GM12878 (cell line): Measurements from ENCODE around the gene TP73. TPM values are rescaled to one million over a fixed set of nuclear protein-coding genes. Genes with fewer than 3 reads are reported as not detected.

Source experiments
- ATAC-seq: fragments of 200-7000 bp; cut with Tn5 transposase; 3 replicates; pipeline ENCODE4 v1.9.1; 2020; ENCODE audit warnings: mild to moderate bottlenecking, moderate library complexity
- BruUV-seq: library from RNA; stranded (reverse); fragments of 400-500 nt; replicated peaks from 2 replicates; lab custom pipeline; 2021; lab: Mats Ljungman, UMichigan
- CTCF ChIA-PET: fragments of 300-600 bp; sonication (Branson Sonifier 250); formaldehyde crosslinking; extraction: SDS; loops from one replicate; lab custom pipeline; 2021; ENCODE audit warnings: inconsistent platforms; lab: Yijun Ruan, JAX
- POLR2A ChIA-PET: fragments of 350-600 bp; formaldehyde crosslinking; extraction: SDS; loops from one replicate; lab custom pipeline; 2021; ENCODE audit warnings: inconsistent platforms; lab: Charles Lee
- RAD21 ChIA-PET: fragments of 300-600 bp; sonication (Branson Sonifier 250); formaldehyde crosslinking; loops from one replicate; lab custom pipeline; 2023; ENCODE audit warnings: antibody characterized with exemption; ENCODE audit not compliant: unreplicated experiment; lab: Charles Lee
- SMC1A ChIA-PET: fragments of 300-600 bp; sonication (Branson Sonifier 250); formaldehyde crosslinking; loops from one replicate; lab custom pipeline; 2023; ENCODE audit not compliant: unreplicated experiment, uncharacterized antibody; lab: Charles Lee
- DNase-seq: peaks from one replicate; pipeline ENCODE4 v3.0.0-alpha.2; 2011; ENCODE audit warnings: low read depth, low spot score
- FAIRE-seq: peaks from 3 replicates; lab custom pipeline; 2011; peaks lifted over from hg19 to GRCh38; lab: Jason Lieb, UNC
- H2AFZ ChIP-seq: 2 replicates; pipeline ENCODE4 v1.6.0; 2011; ENCODE audit warnings: low read depth, low read length, control low read depth; ENCODE audit not compliant: control insufficient read depth
- H3K27ac ChIP-seq: 2 replicates; pipeline ENCODE4 v1.5.1; 2011; ENCODE audit warnings: control low read depth; ENCODE audit not compliant: control insufficient read depth, insufficient read depth
- H3K27me3 ChIP-seq, 2 experiments: replicated peaks in 1 of 2; 2 replicates each; pipeline versions ENCODE4 v1.6.0 to v1.6.1; 2011; ENCODE audit warnings: low read length in 1 of 2; ENCODE audit not compliant: control insufficient read depth in 2 of 2, insufficient read depth in 2 of 2
- H3K36me3 ChIP-seq, 2 experiments: 2 replicates each; pipeline ENCODE4 v1.5.1; 2011; ENCODE audit warnings: low read length in 1 of 2; ENCODE audit not compliant: control insufficient read depth in 2 of 2, insufficient read depth in 2 of 2
- H3K4me1 ChIP-seq: 2 replicates; pipeline ENCODE4 v1.6.1; 2011; ENCODE audit warnings: mild to moderate bottlenecking, low read length, moderate library complexity, mixed read lengths; ENCODE audit not compliant: control insufficient read depth, insufficient read depth
- H3K4me2 ChIP-seq: 2 replicates; pipeline ENCODE4 v1.6.0; 2011; ENCODE audit warnings: control low read depth; ENCODE audit not compliant: control insufficient read depth, insufficient read depth
- H3K4me3 ChIP-seq: fragments of 200-600 bp; sonication (generic); 2 replicates; pipeline ENCODE4 v1.5.1; 2016
- H3K79me2 ChIP-seq: 2 replicates; pipeline ENCODE4 v1.6.0; 2011; ENCODE audit warnings: low read length; ENCODE audit not compliant: control insufficient read depth, insufficient read depth
- H3K9ac ChIP-seq: 2 replicates; pipeline ENCODE4 v1.8.0; 2011; ENCODE audit warnings: low read length, control low read depth, mixed read lengths; ENCODE audit not compliant: control insufficient read depth, insufficient read depth
- H3K9me3 ChIP-seq: replicated peaks from 3 replicates; pipeline ENCODE4 v1.5.1; 2011; ENCODE audit warnings: mild to moderate bottlenecking, low read length; ENCODE audit not compliant: control insufficient read depth, insufficient read depth
- H4K20me1 ChIP-seq: 2 replicates; pipeline ENCODE4 v1.6.0; 2011; ENCODE audit not compliant: control insufficient read depth, insufficient read depth
- NR2F1 ChIP-seq: fragments of 450-650 bp; conservative IDR thresholded peaks from 2 replicates; pipeline ENCODE4 v1.6.1; 2017; ENCODE audit warnings: mild to moderate bottlenecking
- REST ChIP-seq: IDR thresholded peaks from 2 replicates; pipeline ENCODE4 v1.6.1; 2012; ENCODE audit warnings: mild to moderate bottlenecking, low read depth, low read length
- TAF1 ChIP-seq: IDR thresholded peaks from 2 replicates; pipeline ENCODE4 v1.6.1; 2011; ENCODE audit warnings: mild to moderate bottlenecking, low read depth, low read length, borderline replicate concordance
- ZNF592 ChIP-seq: fragments of 450-650 bp; IDR thresholded peaks from 2 replicates; pipeline ENCODE4 v1.6.1; 2017; ENCODE audit warnings: mild to moderate bottlenecking, moderate library complexity
- WGBS: methylation state at CpG from one replicate; pipeline ENCODE4 v1.1.6; 2016; ENCODE audit warnings: low lambda C conversion rate; ENCODE audit not compliant: insufficient replicate concordance, insufficient coverage; ENCODE audit errors: missing lambda C conversion rate; 5-methylcytosine and 5-hydroxymethylcytosine counted together
- in situ Hi-C: fragments of 300-500 bp; cut with MboI; formaldehyde crosslinking; loops from 9 replicates; pipeline ENCODE4 v1.14.3; 2018; ENCODE audit warnings: mixed read lengths
- intact Hi-C: fragments of 100-400 bp; cut with micrococcal nuclease; formaldehyde crosslinking; loops from one replicate; pipeline ENCODE4 v1.14.2; 2022; ENCODE audit not compliant: unreplicated experiment
- polyA plus RNA-seq, 11 experiments: library from polyadenylated mRNA; depleted of rRNA in 4 of 11; unstranded in 6 of 11; stranded (reverse) in 5 of 11; fragments of >200 nt; fragmentation: Nextera tagmentation in 4 of 11; fragmentation: Illumina TruSeq in 1 of 11; extraction: Ambion mirVana in 4 of 11; extraction: Trizol in 1 of 11; gene quantifications; 1 replicate in 1 of 11; 2 replicates in 10 of 11; pipeline versions ENCODE4 v1.2.1 to v1.2.3, GENCODE V29; 2011 to 2016; ENCODE audit warnings: inconsistent platforms in 2 of 11, missing spikeins in 2 of 11, low read depth in 1 of 11
- total RNA-seq, 4 experiments: library from RNA; depleted of rRNA in 3 of 4; stranded (reverse); fragments of >200 nt in 3 of 4; fragmentation: Illumina TruSeq in 1 of 4; extraction: Trizol in 1 of 4; gene quantifications; 2 replicates each; pipeline versions ENCODE4 v1.2.1 to v1.2.3, GENCODE V29; 2013 to 2021

TP73 gene
- total and polyA plus RNA-seq, 10 of the 15 experiments (the other 5 are each of a cell fraction or from before 2014, with no cell fraction given): 0.08 to 54.2 (median 14.9) TPM

- Histone ChIP-seq H3K4me1 (peaks cover 15% of the 10 kb centered on the region), H3K4me3 (peak within 1 kb of the TSS; percentile 72), H3K27ac (no peak within 1 kb of the TSS), H3K9me3 (no peaks in the 10 kb centered on the region), H4K20me1 (no peaks in the 10 kb centered on the region), H3K9ac (peak within 1 kb of the TSS; percentile 4; the same call in 1 of the 2 replicates), H3K79me2 (no peaks in the 10 kb centered on the region), H2AFZ (peak within 1 kb of the TSS; percentile 65), H3K4me2 (peak within 1 kb of the TSS; percentile 94), H3K27me3 (no peaks in the 10 kb centered on the region; a peak in 1 of 4 replicates), H3K36me3 (no peaks in the 10 kb centered on the region)
- POLR2A ChIA-PET: no interaction called here
- TF ChIP-seq NR2F1 (no peak), ZNF592 (no peak), TAF1 (no peak), REST (no peak)
- no peak for FAIRE-seq
- CTCF ChIA-PET: interaction anchor here (0.6 to 0.7 kb wide), 3 partner anchors 14 to 150 kb away, joined by 3 read pairs; no protein-coding TSS in a partner anchor
- RAD21 ChIA-PET: interaction anchor here (0.8 kb wide), 1 partner anchor 29 kb away, joined by 3 read pairs; no protein-coding TSS in a partner anchor
- in situ Hi-C loops (no loop called here), intact Hi-C loops (no loop called here)
- 23% methylated on average over 36 of the region's 55 CpGs for WGBS
- SMC1A ChIA-PET: no interaction called here
- peak; percentile 17; the same call in 2 of the 3 replicates for ATAC-seq
- DNase-seq: no peak
- BruUV-seq: no TSS peak
These were observed 120.6 kb downstream of the TP73 start, which contains the start of gene SMIM1 for GRCh38 chr1:3772715-3773571. Gene SMIM1 (plus strand): TSS chr1:3772749. CDS start chr1:3775374, 2,625 bp downstream.
